MM.1S (cell line): ENCODE data around the gene WDR49.

Experiments
- DNase-seq: peaks from one replicate; pipeline ENCODE4 v3.0.0-alpha.2; 2015
- H2AFZ ChIP-seq: fragments of 300-600 bp; sonication (generic); 2 replicates; pipeline ENCODE4 v1.6.0; 2016; ENCODE audit warnings: antibody characterized with exemption, low read length
- H3F3A ChIP-seq: fragments of 300-600 bp; sonication (generic); 2 replicates; pipeline ENCODE4 v1.6.1; 2016; ENCODE audit warnings: mild to moderate bottlenecking, antibody characterized with exemption, low read length, moderate library complexity, mixed read lengths; ENCODE audit not compliant: insufficient read depth
- H3K27ac ChIP-seq: fragments of 300-600 bp; sonication (generic); 2 replicates; pipeline ENCODE4 v1.5.1; 2016; ENCODE audit warnings: mild to moderate bottlenecking, low read length
- H3K27me3 ChIP-seq: fragments of 300-600 bp; sonication (generic); replicated peaks from 2 replicates; pipeline ENCODE4 v1.6.0; 2016; ENCODE audit warnings: low read length; ENCODE audit not compliant: insufficient read depth
- H3K36me3 ChIP-seq: fragments of 300-600 bp; sonication (generic); replicated peaks from 2 replicates; pipeline ENCODE4 v1.6.1; 2016; ENCODE audit warnings: mild to moderate bottlenecking, low read length, mixed read lengths; ENCODE audit not compliant: insufficient read depth
- H3K4me1 ChIP-seq: fragments of 300-600 bp; sonication (generic); 2 replicates; pipeline ENCODE4 v1.6.1; 2016; ENCODE audit warnings: low read length, mixed read lengths
- H3K4me2 ChIP-seq: fragments of 300-600 bp; sonication (generic); 2 replicates; pipeline ENCODE4 v1.6.0; 2016; ENCODE audit warnings: low read depth, low read length
- H3K4me3 ChIP-seq: fragments of 300-600 bp; sonication (generic); 2 replicates; pipeline ENCODE4 v1.5.1; 2016; ENCODE audit warnings: low read length, mixed read lengths
- H3K79me2 ChIP-seq: fragments of 300-600 bp; sonication (generic); 2 replicates; pipeline ENCODE4 v1.6.1; 2016; ENCODE audit warnings: mixed run types, low read length, mixed read lengths
- H3K9ac ChIP-seq: fragments of 300-600 bp; sonication (generic); 2 replicates; pipeline ENCODE4 v1.6.1; 2016; ENCODE audit warnings: low read length, mixed read lengths
- H3K9me2 ChIP-seq: fragments of 300-600 bp; sonication (generic); replicated peaks from 2 replicates; pipeline ENCODE4 v1.6.1; 2016; ENCODE audit warnings: mild to moderate bottlenecking, low read length, mixed read lengths; ENCODE audit not compliant: insufficient read depth
- H3K9me3 ChIP-seq: fragments of 300-600 bp; sonication (generic); replicated peaks from 2 replicates; pipeline ENCODE4 v1.6.1; 2016; ENCODE audit warnings: mild to moderate bottlenecking, low read length, mixed read lengths; ENCODE audit not compliant: insufficient read depth
- H4K20me1 ChIP-seq: fragments of 300-600 bp; sonication (generic); 2 replicates; pipeline ENCODE4 v1.6.1; 2016; ENCODE audit warnings: mild to moderate bottlenecking, low read length, moderate library complexity, mixed read lengths; ENCODE audit not compliant: insufficient read depth
- CTCF ChIP-seq: fragments of 300-600 bp; sonication (generic); IDR thresholded peaks from 2 replicates; pipeline ENCODE4 v1.5.1; 2016; ENCODE audit warnings: antibody characterized with exemption, low read length, mixed read lengths
- EZH2 ChIP-seq: fragments of 300-600 bp; sonication (generic); optimal IDR thresholded peaks from 2 replicates; pipeline ENCODE3; 2017; ENCODE audit warnings: low read depth, mild to moderate bottlenecking, antibody characterized with exemption, low read length, mixed read lengths
- EZH2phosphoT487 ChIP-seq: fragments of 300-600 bp; sonication (generic); IDR thresholded peaks from 2 replicates; pipeline ENCODE4 v1.6.1; 2018; ENCODE audit warnings: antibody characterized with exemption, low read length

The WDR49 gene

GRCh38 chr3:167521006-167521355 is 132.8 kb downstream of the WDR49 start:
- no peaks in the 10 kb centered on the region for H3K4me1 ChIP-seq
- no peaks in the 10 kb centered on the region for H3K27me3 ChIP-seq
- no peak overlapping the region for H3K4me2 ChIP-seq
- no peaks in the 10 kb centered on the region for H3K9me3 ChIP-seq
- H3K27ac ChIP-seq, result no peak overlapping the region
- no peak for DNase-seq
- H3K79me2 ChIP-seq, result no peaks in the 10 kb centered on the region
- TF ChIP-seq EZH2phosphoT487 (no peak), CTCF (no peak), EZH2 (no peak)
- no peaks in the 10 kb centered on the region for H4K20me1 ChIP-seq
- no peak overlapping the region for H2AFZ ChIP-seq
- no peaks in the 10 kb centered on the region for H3F3A ChIP-seq
- no peak overlapping the region for H3K9ac ChIP-seq
- no peaks in the 10 kb centered on the region for H3K36me3 ChIP-seq
- no peaks in the 10 kb centered on the region for H3K9me2 ChIP-seq
- no peak overlapping the region for H3K4me3 ChIP-seq

- no peaks in the 10 kb centered on the region for H3K9me2 ChIP-seq
- no peaks in the 10 kb centered on the region for H4K20me1 ChIP-seq
- TF ChIP-seq EZH2phosphoT487 (no peak), CTCF (no peak), EZH2 (no peak)
- H3K9me3 ChIP-seq, result no peaks in the 10 kb centered on the region
- no peak overlapping the region for H3K4me2 ChIP-seq
- no peak overlapping the region for H3K9ac ChIP-seq
- no peak overlapping the region for H3K4me3 ChIP-seq
- no peaks in the 10 kb centered on the region for H3K4me1 ChIP-seq
- H3K79me2 ChIP-seq, result no peaks in the 10 kb centered on the region
- H2AFZ ChIP-seq, result no peak overlapping the region
- no peak for DNase-seq
- H3F3A ChIP-seq, result no peaks in the 10 kb centered on the region
- no peak overlapping the region for H3K27ac ChIP-seq
- no peaks in the 10 kb centered on the region for H3K36me3 ChIP-seq
- no peaks in the 10 kb centered on the region for H3K27me3 ChIP-seq
These were observed 133.3 kb downstream of the WDR49 start for GRCh38 chr3:167520266-167521005.

- Histone ChIP-seq H3K79me2 (no peaks in the 10 kb centered on the region), H2AFZ (no peak overlapping the region), H3K4me3 (no peak overlapping the region), H3K27ac (no peak overlapping the region), H3K9ac (no peak overlapping the region), H4K20me1 (no peaks in the 10 kb centered on the region), H3K4me1 (no peaks in the 10 kb centered on the region), H3K27me3 (no peaks in the 10 kb centered on the region), H3K36me3 (no peaks in the 10 kb centered on the region), H3K4me2 (no peak overlapping the region), H3K9me2 (no peaks in the 10 kb centered on the region), H3K9me3 (no peaks in the 10 kb centered on the region), H3F3A (no peaks in the 10 kb centered on the region)
- DNase-seq, result no peak
- TF ChIP-seq EZH2, result no peak
- no peak for TF ChIP-seq EZH2phosphoT487
- no peak for TF ChIP-seq CTCF
These were observed 145.8 kb downstream of the WDR49 start for GRCh38 chr3:167507954-167508353.
